ENCODE measurements around the gene AADACL3. TPM values are rescaled to one million over a fixed set of nuclear protein-coding genes. Genes with fewer than 3 reads are reported as not detected.

Gene AADACL3
- total and polyA plus RNA-seq, 2 donors (not counting 3 experiments of a cell fraction or from before 2014, with no cell fraction given): not detected

- BruUV-seq (replicated peaks): no TSS peak
- H3K36me3 ChIP-seq (ENCODE audit: control insufficient read depth in 2 of 2, extremely low read depth in 1 of 2, insufficient read depth in 2 of 2, low read length in 2 of 2): no peaks in the 10 kb centered on the region
- H3K9me1 ChIP-seq (replicated peaks; ENCODE audit: control insufficient read depth, extremely low read depth, insufficient read depth, low read length): no peaks in the 10 kb centered on the region
- H3K4me1 ChIP-seq (ENCODE audit: control insufficient read depth, extremely low read depth, insufficient read depth, low read length): no peaks in the 10 kb centered on the region
- intact Hi-C loops (cut with micrococcal nuclease): no loop called here
- H4K20me1 ChIP-seq (replicated peaks; ENCODE audit: control insufficient read depth, extremely low read depth, insufficient read depth, low read length): no peaks in the 10 kb centered on the region
- H3K27me3 ChIP-seq (ENCODE audit: control insufficient read depth in 2 of 2, insufficient read depth in 2 of 2, low read length in 2 of 2): no peaks in the 10 kb centered on the region
- H3K4me2 ChIP-seq (ENCODE audit: insufficient read depth, low read length): no peak overlapping the region
- no peaks in the 10 kb centered on the region for H3K9me3 ChIP-seq (replicated peaks; ENCODE audit: control insufficient read depth, insufficient read depth, low read length)
- dilution Hi-C loops (cut with MboI; ENCODE audit: extremely low pct_ligation_motif_present, low sequenced_read_pairs): no loop called here
- no peak for TF ChIP-seq JUN (IDR thresholded peaks at IDR 0.05; ENCODE audit: borderline replicate concordance, insufficient read depth, insufficient read length, low read depth)
- no peak for TF ChIP-seq POLR2A (IDR thresholded peaks at IDR 0.05; ENCODE audit: low read depth, low read length)
- no peak for TF ChIP-seq POLR2AphosphoS5 (IDR thresholded peaks at IDR 0.05; ENCODE audit: insufficient read depth, low read depth, low read length)
- no peak for TF ChIP-seq EZH2 (IDR thresholded peaks at IDR 0.05; ENCODE audit: borderline replicate concordance, low read depth, low read length, severe bottlenecking)
- TF ChIP-seq, protein P1, sequence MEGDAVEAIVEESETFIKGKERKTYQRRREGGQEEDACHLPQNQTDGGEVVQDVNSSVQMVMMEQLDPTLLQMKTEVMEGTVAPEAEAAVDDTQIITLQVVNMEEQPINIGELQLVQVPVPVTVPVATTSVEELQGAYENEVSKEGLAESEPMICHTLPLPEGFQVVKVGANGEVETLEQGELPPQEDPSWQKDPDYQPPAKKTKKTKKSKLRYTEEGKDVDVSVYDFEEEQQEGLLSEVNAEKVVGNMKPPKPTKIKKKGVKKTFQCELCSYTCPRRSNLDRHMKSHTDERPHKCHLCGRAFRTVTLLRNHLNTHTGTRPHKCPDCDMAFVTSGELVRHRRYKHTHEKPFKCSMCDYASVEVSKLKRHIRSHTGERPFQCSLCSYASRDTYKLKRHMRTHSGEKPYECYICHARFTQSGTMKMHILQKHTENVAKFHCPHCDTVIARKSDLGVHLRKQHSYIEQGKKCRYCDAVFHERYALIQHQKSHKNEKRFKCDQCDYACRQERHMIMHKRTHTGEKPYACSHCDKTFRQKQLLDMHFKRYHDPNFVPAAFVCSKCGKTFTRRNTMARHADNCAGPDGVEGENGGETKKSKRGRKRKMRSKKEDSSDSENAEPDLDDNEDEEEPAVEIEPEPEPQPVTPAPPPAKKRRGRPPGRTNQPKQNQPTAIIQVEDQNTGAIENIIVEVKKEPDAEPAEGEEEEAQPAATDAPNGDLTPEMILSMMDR (IDR thresholded peaks at IDR 0.05; ENCODE audit: extremely low read depth in 1 of 2, insufficient read depth in 1 of 2, low read depth in 1 of 2, low read length in 2 of 2): no peak
- ChIA-PET POLR2A (no interaction called here), CTCF (no interaction called here)
- no peak overlapping the region for H2AFZ ChIP-seq (ENCODE audit: low read depth, low read length)
- FAIRE-seq (no peak), DNase-seq (ENCODE audit: low read depth, low spot score) (no peak)
- H3K27ac ChIP-seq (ENCODE audit: insufficient read depth, low read depth, low read length): no peak overlapping the region
- no peaks in the 10 kb centered on the region for H3K79me2 ChIP-seq (ENCODE audit: control insufficient read depth, insufficient read depth, low read length)
- H3K4me3 ChIP-seq (replicated peaks in 1 of 3; ENCODE audit: insufficient read depth in 1 of 3, low read depth in 1 of 3, low read length in 3 of 3): no peak overlapping the region
- H3K9ac ChIP-seq (replicated peaks; ENCODE audit: extremely low read depth, insufficient read depth, low read length): no peak overlapping the region
Measured at GRCh38 chr1:12764016-12764415, 48.1 kb downstream of the AADACL3 start.

- BruUV-seq (replicated peaks): no TSS peak
Measured at GRCh38 chr1:12769031-12769430, 53.1 kb downstream of the AADACL3 start.

More at GRCh38 chr1:12769031-12769430, 53.1 kb downstream of the AADACL3 start:
- Histone ChIP-seq H3K4me3 (replicated peaks in 1 of 3; ENCODE audit: insufficient read depth in 1 of 3, low read depth in 1 of 3, low read length in 3 of 3) (no peak overlapping the region), H3K9me1 (replicated peaks; ENCODE audit: control insufficient read depth, extremely low read depth, insufficient read depth, low read length) (no peaks in the 10 kb centered on the region), H3K79me2 (ENCODE audit: control insufficient read depth, insufficient read depth, low read length) (no peaks in the 10 kb centered on the region), H4K20me1 (replicated peaks; ENCODE audit: control insufficient read depth, extremely low read depth, insufficient read depth, low read length) (no peaks in the 10 kb centered on the region), H3K9ac (replicated peaks; ENCODE audit: extremely low read depth, insufficient read depth, low read length) (no peak overlapping the region), H3K4me1 (ENCODE audit: control insufficient read depth, extremely low read depth, insufficient read depth, low read length) (no peaks in the 10 kb centered on the region), H3K27ac (ENCODE audit: insufficient read depth, low read depth, low read length) (no peak overlapping the region), H3K27me3 (ENCODE audit: control insufficient read depth in 2 of 2, insufficient read depth in 2 of 2, low read length in 2 of 2) (no peaks in the 10 kb centered on the region), H3K36me3 (ENCODE audit: control insufficient read depth in 2 of 2, extremely low read depth in 1 of 2, insufficient read depth in 2 of 2, low read length in 2 of 2) (no peaks in the 10 kb centered on the region), H3K4me2 (ENCODE audit: insufficient read depth, low read length) (no peak overlapping the region), H3K9me3 (replicated peaks; ENCODE audit: control insufficient read depth, insufficient read depth, low read length) (no peaks in the 10 kb centered on the region), H2AFZ (ENCODE audit: low read depth, low read length) (no peak overlapping the region)
- FAIRE-seq (no peak), DNase-seq (ENCODE audit: low read depth, low spot score) (no peak)
- ChIA-PET POLR2A (no interaction called here), CTCF (no interaction called here)
- intact Hi-C loops (cut with micrococcal nuclease) (no loop called here), dilution Hi-C loops (cut with MboI; ENCODE audit: extremely low pct_ligation_motif_present, low sequenced_read_pairs) (no loop called here)
- TF ChIP-seq EZH2 (IDR thresholded peaks at IDR 0.05; ENCODE audit: borderline replicate concordance, low read depth, low read length, severe bottlenecking) (no peak), JUN (IDR thresholded peaks at IDR 0.05; ENCODE audit: borderline replicate concordance, insufficient read depth, insufficient read length, low read depth) (no peak), POLR2A (IDR thresholded peaks at IDR 0.05; ENCODE audit: low read depth, low read length) (no peak), MYC (IDR thresholded peaks at IDR 0.05; ENCODE audit: low read depth, low read length) (no peak), GATA2 (IDR thresholded peaks at IDR 0.05; ENCODE audit: insufficient read depth, insufficient read length, low read depth, low read length) (no peak), MAX (IDR thresholded peaks at IDR 0.05; ENCODE audit: insufficient read depth, insufficient read length) (no peak), POLR2AphosphoS5 (IDR thresholded peaks at IDR 0.05; ENCODE audit: insufficient read depth, low read depth, low read length) (no peak), FOS (IDR thresholded peaks at IDR 0.05; ENCODE audit: borderline replicate concordance, insufficient read depth, low read length) (no peak)
- TF ChIP-seq, protein P1 (IDR thresholded peaks at IDR 0.05; ENCODE audit: extremely low read depth in 1 of 2, insufficient read depth in 1 of 2, low read depth in 1 of 2, low read length in 2 of 2): no peak
